ENCODE measurements around the gene RAB17. TPM values are rescaled to one million over a fixed set of nuclear protein-coding genes. Genes with fewer than 3 reads are reported as not detected.

Gene RAB17
- total RNA-seq, 5 donors from 2014 or later (not counting 1 experiment from before 2014, with no cell fraction given): 0.32 to 0.73 (median 0.62) TPM; not detected in 2

GRCh38 chr2:237573721-237574415 lies 16.7 kb downstream of the RAB17 start:
- Histone ChIP-seq H3K4me3 (ENCODE audit: control insufficient read depth in 1 of 2, extremely low read depth in 1 of 2, low read length in 1 of 2) (no peak overlapping the region), H3K4me1 (ENCODE audit: control insufficient read depth in 1 of 2, extremely low read depth in 1 of 2, insufficient read depth in 2 of 2, low read length in 2 of 2) (peaks cover 0 to 7% of the 10 kb centered on the region in 2 experiments), H3K36me3 (ENCODE audit: control insufficient read depth in 2 of 2, extremely low read depth in 1 of 2, insufficient read depth in 1 of 2, low read length in 1 of 2) (no peaks in the 10 kb centered on the region), H3K9me3 (no peaks in the 10 kb centered on the region), H3K27ac (ENCODE audit: low read length) (no peak overlapping the region), H3K27me3 (replicated peaks in 1 of 2; ENCODE audit: control insufficient read depth in 2 of 2, extremely low read depth in 1 of 2, insufficient read depth in 2 of 2, low read length in 1 of 2) (peaks cover 0 to 27% of the 10 kb centered on the region in 2 experiments)
- no peak overlapping the region for H3K4me3 Mint-ChIP-seq
- ATAC-seq (replicated peaks in 1 of 4): no peak
- no peak overlapping the region for H3K27ac Mint-ChIP-seq
- peaks cover 0 to 12% of the 10 kb centered on the region in 2 donors for H3K27me3 Mint-ChIP-seq
- POLR2A ChIA-PET: no interaction called here
- no peak for DNase-seq
- no peaks in the 10 kb centered on the region for H3K9me3 Mint-ChIP-seq
- CTCF ChIA-PET: interaction anchor here (0.7 to 3.5 kb wide), 4 partner anchors 12 to 97 kb away, joined by 3 to 46 read pairs (median 17); no protein-coding TSS in a partner anchor
- peaks cover 0 to 6% (median 0%) of the 10 kb centered on the region in 3 donors for H3K4me1 Mint-ChIP-seq
- no peaks in the 10 kb centered on the region for H3K36me3 Mint-ChIP-seq
- WGBS (ENCODE audit: insufficient coverage): 78% methylated on average over 8 of the region's 8 CpGs

GRCh38 chr2:237572742-237573101 lies 17.8 kb downstream of the RAB17 start:
- DNase-seq: no peak
- no peak overlapping the region for H3K4me3 ChIP-seq (ENCODE audit: control insufficient read depth in 1 of 2, extremely low read depth in 1 of 2, low read length in 1 of 2)
- Mint-ChIP-seq H3K9me3 (no peaks in the 10 kb centered on the region), H3K36me3 (no peaks in the 10 kb centered on the region), H3K4me1 (peaks cover 0 to 6% (median 0%) of the 10 kb centered on the region in 3 donors), H3K27me3 (peaks cover 0 to 10% of the 10 kb centered on the region in 2 donors), H3K4me3 (no peak overlapping the region), H3K27ac (no peak overlapping the region)
- CTCF ChIA-PET: interaction anchor here (0.8 to 3.5 kb wide), 9 partner anchors 60 to 419 kb away, joined by 4 to 46 read pairs (median 5); no protein-coding TSS in a partner anchor
- H3K36me3 ChIP-seq (ENCODE audit: control insufficient read depth in 2 of 2, extremely low read depth in 1 of 2, insufficient read depth in 1 of 2, low read length in 1 of 2): no peaks in the 10 kb centered on the region
- no peak for ATAC-seq (replicated peaks in 1 of 4)
- no peak overlapping the region for H3K27ac ChIP-seq (ENCODE audit: low read length)
- 91% methylated on average over 3 of the region's 4 CpGs for WGBS (ENCODE audit: insufficient coverage)
- no peaks in the 10 kb centered on the region for H3K9me3 ChIP-seq
- H3K27me3 ChIP-seq (replicated peaks in 1 of 2; ENCODE audit: control insufficient read depth in 2 of 2, extremely low read depth in 1 of 2, insufficient read depth in 2 of 2, low read length in 1 of 2): peaks cover 0 to 30% of the 10 kb centered on the region in 2 experiments
- peaks cover 0 to 7% of the 10 kb centered on the region in 2 experiments for H3K4me1 ChIP-seq (ENCODE audit: control insufficient read depth in 1 of 2, extremely low read depth in 1 of 2, insufficient read depth in 2 of 2, low read length in 2 of 2)
- POLR2A ChIA-PET: no interaction called here

DNA sequence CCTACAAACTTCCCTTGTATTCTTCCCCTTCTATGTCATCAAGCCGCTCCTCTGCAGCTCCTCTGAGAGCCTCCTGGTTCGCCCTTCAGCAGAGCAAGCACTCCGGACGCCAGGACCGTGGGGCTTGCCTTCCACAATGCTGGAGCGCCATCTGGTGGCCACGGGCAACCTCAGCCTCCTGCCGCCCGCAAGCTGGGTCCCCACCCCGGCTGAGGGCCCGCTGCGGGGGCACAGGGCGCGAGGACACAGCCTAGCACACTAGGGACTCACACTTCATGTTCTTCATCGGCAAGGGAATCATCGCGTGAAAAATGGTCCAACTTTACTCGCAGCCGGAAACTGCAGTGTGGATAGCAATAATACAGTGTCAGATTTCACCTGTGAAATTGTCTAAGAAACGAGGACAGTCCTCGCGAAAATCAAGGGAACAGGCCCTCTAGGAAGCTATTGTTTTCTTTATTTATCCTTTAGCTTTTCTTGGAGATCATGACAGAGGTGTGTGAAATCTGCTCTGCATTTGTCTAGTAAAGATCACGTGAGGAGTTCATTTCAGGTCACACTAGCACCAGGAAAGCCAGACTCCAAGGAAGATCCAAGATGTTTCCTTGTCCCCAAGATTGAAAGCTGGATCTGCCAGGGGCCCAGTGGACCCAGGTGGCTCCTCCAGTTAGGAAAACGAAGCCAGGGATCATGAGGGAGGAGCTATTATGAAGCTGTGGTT lies 18.4 kb downstream of the RAB17 start:
- Histone ChIP-seq H3K27me3 (replicated peaks in 1 of 2; ENCODE audit: control insufficient read depth in 2 of 2, extremely low read depth in 1 of 2, insufficient read depth in 2 of 2, low read length in 1 of 2) (peaks cover 0 to 28% of the 10 kb centered on the region in 2 experiments), H3K4me1 (ENCODE audit: control insufficient read depth in 1 of 2, extremely low read depth in 1 of 2, insufficient read depth in 2 of 2, low read length in 2 of 2) (peaks cover 0 to 7% of the 10 kb centered on the region in 2 experiments), H3K36me3 (ENCODE audit: control insufficient read depth in 2 of 2, extremely low read depth in 1 of 2, insufficient read depth in 1 of 2, low read length in 1 of 2) (no peaks in the 10 kb centered on the region), H3K9me3 (no peaks in the 10 kb centered on the region), H3K4me3 (ENCODE audit: control insufficient read depth in 1 of 2, extremely low read depth in 1 of 2, low read length in 1 of 2) (no peak overlapping the region), H3K27ac (ENCODE audit: low read length) (no peak overlapping the region)
- ChIA-PET CTCF (interaction anchor here (0.6 to 3.5 kb wide), 18 partner anchors 9 to 418 kb away, joined by 3 to 46 read pairs (median 4); no protein-coding TSS in a partner anchor), POLR2A (no interaction called here)
- peaks cover 0 to 6% (median 0%) of the 10 kb centered on the region in 3 donors for H3K4me1 Mint-ChIP-seq
- no peaks in the 10 kb centered on the region for H3K36me3 Mint-ChIP-seq
- no peak overlapping the region for H3K27ac Mint-ChIP-seq
- no peak overlapping the region for H3K4me3 Mint-ChIP-seq
- H3K9me3 Mint-ChIP-seq: no peaks in the 10 kb centered on the region
- peaks cover 0 to 10% of the 10 kb centered on the region in 2 donors for H3K27me3 Mint-ChIP-seq
- ATAC-seq (replicated peaks in 1 of 4): peak; percentile 85 to 99 (median 90)
- WGBS (ENCODE audit: insufficient coverage): 19% methylated on average over 19 of the region's 24 CpGs
- peak; percentile 50 to 89 (median 79) for DNase-seq

GRCh38 chr2:237571551-237571950 lies 19.0 kb downstream of the RAB17 start:
- no peaks in the 10 kb centered on the region for H3K9me3 ChIP-seq
- Mint-ChIP-seq H3K4me1 (peaks cover 0 to 6% (median 0%) of the 10 kb centered on the region in 3 donors), H3K4me3 (no peak overlapping the region), H3K9me3 (no peaks in the 10 kb centered on the region), H3K27me3 (peaks cover 0 to 9% of the 10 kb centered on the region in 2 donors), H3K36me3 (no peaks in the 10 kb centered on the region), H3K27ac (no peak overlapping the region)
- peaks cover 0 to 28% of the 10 kb centered on the region in 2 experiments for H3K27me3 ChIP-seq (replicated peaks in 1 of 2; ENCODE audit: control insufficient read depth in 2 of 2, extremely low read depth in 1 of 2, insufficient read depth in 2 of 2, low read length in 1 of 2)
- POLR2A ChIA-PET: no interaction called here
- WGBS (ENCODE audit: insufficient coverage): 86% methylated on average over 4 of the region's 7 CpGs
- peak in 1 of 4 experiments; percentile 6 for ATAC-seq (replicated peaks in 1 of 4)
- no peak overlapping the region for H3K27ac ChIP-seq (ENCODE audit: low read length)
- DNase-seq: no peak
- CTCF ChIA-PET: interaction anchor here (0.7 to 3.5 kb wide), 17 partner anchors 9 to 417 kb away, joined by 3 to 46 read pairs (median 4); no protein-coding TSS in a partner anchor
- peaks cover 0 to 7% of the 10 kb centered on the region in 2 experiments for H3K4me1 ChIP-seq (ENCODE audit: control insufficient read depth in 1 of 2, extremely low read depth in 1 of 2, insufficient read depth in 2 of 2, low read length in 2 of 2)
- H3K36me3 ChIP-seq (ENCODE audit: control insufficient read depth in 2 of 2, extremely low read depth in 1 of 2, insufficient read depth in 1 of 2, low read length in 1 of 2): no peaks in the 10 kb centered on the region
- H3K4me3 ChIP-seq (ENCODE audit: control insufficient read depth in 1 of 2, extremely low read depth in 1 of 2, low read length in 1 of 2): no peak overlapping the region

DNA sequence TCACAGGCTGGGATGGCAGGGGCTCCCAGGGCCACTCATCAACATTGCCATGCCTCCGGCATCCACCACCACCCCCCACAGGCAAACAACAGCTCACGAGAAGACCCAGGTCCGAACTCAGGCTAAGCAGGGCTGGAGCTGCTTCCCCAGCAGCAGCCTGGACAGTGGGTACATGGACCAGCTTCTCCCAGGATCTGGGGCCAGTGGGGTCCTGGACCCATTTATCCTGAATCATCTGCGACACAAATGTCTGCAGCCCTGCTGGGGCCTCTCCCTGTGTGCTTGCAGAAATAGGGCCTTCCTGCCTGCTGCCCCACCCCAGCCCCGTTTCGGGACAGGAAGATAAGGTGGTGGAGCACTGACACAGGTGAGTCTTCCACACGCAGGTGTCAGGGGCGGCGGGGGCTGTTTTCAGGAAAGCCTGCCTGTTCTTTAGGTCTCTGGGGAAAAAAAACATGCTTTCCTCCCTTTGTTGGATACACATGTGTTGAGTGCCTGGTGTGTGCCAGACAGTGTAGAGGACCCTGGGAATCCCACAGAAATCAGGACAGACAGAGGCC lies 19.7 kb downstream of the RAB17 start:
- peaks cover 0 to 6% of the 10 kb centered on the region in 2 donors for H3K27me3 Mint-ChIP-seq
- WGBS (ENCODE audit: insufficient coverage): 69% methylated on average over 8 of the region's 9 CpGs

DNA sequence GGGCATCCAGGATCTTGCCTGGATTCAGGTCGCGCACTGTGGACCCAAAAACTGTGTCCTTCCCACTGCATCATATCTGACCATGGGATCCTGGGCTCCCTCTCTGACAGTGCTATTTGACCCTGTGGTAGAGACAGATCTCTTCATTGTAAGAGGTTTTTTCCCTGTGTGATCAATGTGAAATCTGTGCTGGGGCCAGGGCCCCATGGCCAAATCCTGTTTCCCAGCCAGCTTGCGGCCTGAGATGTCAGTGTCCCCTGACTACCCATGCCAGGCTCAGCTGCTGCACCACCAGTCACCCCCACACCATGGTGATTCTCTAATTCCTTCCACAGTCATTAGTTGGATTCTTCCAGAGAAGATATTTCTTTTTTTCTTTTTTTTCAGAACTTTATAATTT lies 20.6 kb downstream of the RAB17 start:
- Mint-ChIP-seq H3K9me3 (no peaks in the 10 kb centered on the region), H3K27ac (no peak overlapping the region), H3K27me3 (peaks cover 0 to 6% of the 10 kb centered on the region in 2 donors), H3K4me1 (peaks cover 0 to 6% (median 0%) of the 10 kb centered on the region in 3 donors), H3K36me3 (no peaks in the 10 kb centered on the region), H3K4me3 (no peak overlapping the region)
- no peak for DNase-seq
- H3K9me3 ChIP-seq: no peaks in the 10 kb centered on the region
- peaks cover 0 to 7% of the 10 kb centered on the region in 2 experiments for H3K4me1 ChIP-seq (ENCODE audit: control insufficient read depth in 1 of 2, extremely low read depth in 1 of 2, insufficient read depth in 2 of 2, low read length in 2 of 2)
- H3K36me3 ChIP-seq (ENCODE audit: control insufficient read depth in 2 of 2, extremely low read depth in 1 of 2, insufficient read depth in 1 of 2, low read length in 1 of 2): no peaks in the 10 kb centered on the region
- WGBS (ENCODE audit: insufficient coverage): no CpG with 5 or more reads among the region's 3 CpGs
- no peak for ATAC-seq (replicated peaks in 1 of 4)
- POLR2A ChIA-PET: no interaction called here
- H3K4me3 ChIP-seq (ENCODE audit: control insufficient read depth in 1 of 2, extremely low read depth in 1 of 2, low read length in 1 of 2): no peak overlapping the region
- peaks cover 0 to 32% of the 10 kb centered on the region in 2 experiments for H3K27me3 ChIP-seq (replicated peaks in 1 of 2; ENCODE audit: control insufficient read depth in 2 of 2, extremely low read depth in 1 of 2, insufficient read depth in 2 of 2, low read length in 1 of 2)
- no peak overlapping the region for H3K27ac ChIP-seq (ENCODE audit: low read length)
- CTCF ChIA-PET: interaction anchor here in 1 of 2 donors (0.6 kb wide), 1 partner anchor 68 kb away, joined by 8 read pairs; no protein-coding TSS in a partner anchor

More for the DNA sequence above, 19.7 kb downstream of the RAB17 start:
- no peak overlapping the region for H3K4me3 Mint-ChIP-seq
- no peaks in the 10 kb centered on the region for H3K36me3 Mint-ChIP-seq
- Histone ChIP-seq H3K36me3 (ENCODE audit: control insufficient read depth in 2 of 2, extremely low read depth in 1 of 2, insufficient read depth in 1 of 2, low read length in 1 of 2) (no peaks in the 10 kb centered on the region), H3K27ac (ENCODE audit: low read length) (no peak overlapping the region), H3K4me3 (ENCODE audit: control insufficient read depth in 1 of 2, extremely low read depth in 1 of 2, low read length in 1 of 2) (no peak overlapping the region), H3K27me3 (replicated peaks in 1 of 2; ENCODE audit: control insufficient read depth in 2 of 2, extremely low read depth in 1 of 2, insufficient read depth in 2 of 2, low read length in 1 of 2) (peaks cover 0 to 28% of the 10 kb centered on the region in 2 experiments), H3K4me1 (ENCODE audit: control insufficient read depth in 1 of 2, extremely low read depth in 1 of 2, insufficient read depth in 2 of 2, low read length in 2 of 2) (peaks cover 0 to 7% of the 10 kb centered on the region in 2 experiments), H3K9me3 (no peaks in the 10 kb centered on the region)
- no peak overlapping the region for H3K27ac Mint-ChIP-seq
- H3K4me1 Mint-ChIP-seq: peaks cover 0 to 6% (median 0%) of the 10 kb centered on the region in 3 donors
- no peak for DNase-seq
- POLR2A ChIA-PET: interaction anchor here in 1 of 2 donors (0.6 kb wide), 1 partner anchor 135 kb away, joined by 3 read pairs; no protein-coding TSS in a partner anchor
- CTCF ChIA-PET: interaction anchor here (0.6 to 3.5 kb wide), 11 partner anchors 8 to 417 kb away, joined by 3 to 46 read pairs (median 4); no protein-coding TSS in a partner anchor
- H3K9me3 Mint-ChIP-seq: no peaks in the 10 kb centered on the region
- no peak for ATAC-seq (replicated peaks in 1 of 4)

Data from T-cell (primary cell).